ENCODE measurements around the gene JAG1. TPM values are rescaled to one million over a fixed set of nuclear protein-coding genes. Genes with fewer than 3 reads are reported as not detected.
"Not testable (repeated sequence)": the region's sequence is repeated elsewhere in the genome, so short reads cannot be mapped to it uniquely, and the experiment has no call there.

JAG1 gene
- total RNA-seq, 4 donors from 2014 or later = 93.1 to 133 (median 112) TPM

- Histone ChIP-seq H3K4me3 (no peak overlapping the region), H3K27me3 (no peaks in the 10 kb centered on the region), H3K36me3 (peaks cover 0 to 1% (median 0%) of the 10 kb centered on the region in 3 donors), H3K9me3 (no peaks in the 10 kb centered on the region), H3K4me1 (peaks cover 0 to 17% (median 0%) of the 10 kb centered on the region in 4 donors), H3K27ac (no peak overlapping the region)
- TF ChIP-seq POLR2A (IDR thresholded peaks at IDR 0.05) = no peak
- TF ChIP-seq CTCF (IDR thresholded peaks at IDR 0.05) = no peak
- no peak for TF ChIP-seq EP300 (IDR thresholded peaks at IDR 0.05)
- no peak for DNase-seq (ENCODE audit: low spot score in 2 of 2)
- 44 to 48% methylated on average over 3 of the region's 3 CpGs for WGBS, 2 donors
Observed at GRCh38 chr20:10619427-10619826, 54.4 kb downstream of the JAG1 start.

GRCh38 chr20:10618611-10619245 is 55.1 kb downstream of the JAG1 start:
- H3K27ac ChIP-seq = no peak overlapping the region
- 62 to 81% methylated on average over 6 of the region's 6 CpGs for WGBS, 2 donors
- DNase-seq (ENCODE audit: low spot score in 2 of 2) = no peak
- H3K4me3 ChIP-seq = no peak overlapping the region
- no peaks in the 10 kb centered on the region for H3K9me3 ChIP-seq
- H3K36me3 ChIP-seq = peaks cover 0 to 3% (median 0%) of the 10 kb centered on the region in 3 donors
- no peaks in the 10 kb centered on the region for H3K27me3 ChIP-seq
- H3K4me1 ChIP-seq = peaks cover 0 to 16% (median 0%) of the 10 kb centered on the region in 4 donors
- no peak for TF ChIP-seq EP300 (IDR thresholded peaks at IDR 0.05)
- no peak for TF ChIP-seq CTCF (IDR thresholded peaks at IDR 0.05)
- no peak for TF ChIP-seq POLR2A (IDR thresholded peaks at IDR 0.05)

GRCh38 chr20:10617549-10618133 is 56.2 kb downstream of the JAG1 start:
- peaks cover 0 to 10% (median 0%) of the 10 kb centered on the region in 4 donors for H3K4me1 ChIP-seq
- 97 to 98% methylated on average over 4 of the region's 4 CpGs for WGBS, 2 donors
- not testable (repeated sequence) for H3K9me3 ChIP-seq; DNase-seq (ENCODE audit: low spot score in 2 of 2); H3K36me3 ChIP-seq; H3K27ac ChIP-seq; H3K27me3 ChIP-seq; H3K4me3 ChIP-seq

- Histone ChIP-seq H3K36me3 (peaks cover 0 to 7% (median 0%) of the 10 kb centered on the region in 3 donors), H3K27ac (no peak overlapping the region), H3K27me3 (no peaks in the 10 kb centered on the region), H3K4me3 (no peak overlapping the region), H3K9me3 (no peaks in the 10 kb centered on the region), H3K4me1 (peaks cover 0 to 4% (median 0%) of the 10 kb centered on the region in 4 donors)
- no peak for DNase-seq (ENCODE audit: low spot score in 2 of 2)
- 95 to 100% methylated on average over 3 of the region's 3 CpGs for WGBS, 2 donors
- no peak for TF ChIP-seq CTCF (IDR thresholded peaks at IDR 0.05)
Observed at GRCh38 chr20:10616212-10616611, 57.6 kb downstream of the JAG1 start.

- no peaks in the 10 kb centered on the region for H3K27me3 ChIP-seq
- H3K4me1 ChIP-seq = peaks cover 0 to 15% (median 3%) of the 10 kb centered on the region in 4 donors
- no peak for TF ChIP-seq POLR2A (IDR thresholded peaks at IDR 0.05)
- no peak for TF ChIP-seq CTCF (IDR thresholded peaks at IDR 0.05)
- no peak for TF ChIP-seq EP300 (IDR thresholded peaks at IDR 0.05)
- 96 to 97% methylated on average over 18 of the region's 18 CpGs for WGBS, 2 donors
- no peak overlapping the region for H3K4me3 ChIP-seq
- H3K9me3 ChIP-seq = no peaks in the 10 kb centered on the region
- H3K36me3 ChIP-seq = peaks cover 0 to 7% (median 0%) of the 10 kb centered on the region in 3 donors
- no peak for DNase-seq (ENCODE audit: low spot score in 2 of 2)
- no peak overlapping the region for H3K27ac ChIP-seq
Observed at GRCh38 chr20:10613911-10614310, 59.9 kb downstream of the JAG1 start.

- H3K9me3 ChIP-seq; H3K4me3 ChIP-seq; H3K36me3 ChIP-seq; H3K27me3 ChIP-seq; H3K27ac ChIP-seq; DNase-seq (ENCODE audit: low spot score in 2 of 2): not testable (repeated sequence)
- 72 to 78% methylated on average over 5 of the region's 5 CpGs for WGBS, 2 donors
- peaks cover 0 to 18% (median 3%) of the 10 kb centered on the region in 4 donors for H3K4me1 ChIP-seq
Observed at GRCh38 chr20:10613426-10613825, 60.4 kb downstream of the JAG1 start.
